Neural cell (in vitro differentiated cells): Measurements from ENCODE around the gene ACCSL. TPM values are rescaled to one million over a fixed set of nuclear protein-coding genes. Genes with fewer than 3 reads are reported as not detected.

Source experiments
- H2AFZ ChIP-seq: fragments of 200-600, 300-800 bp; sonication (generic), shearing (Covaris generic); 2 replicates; pipeline ENCODE4 v1.6.0; 2014; ENCODE audit warnings: low read depth, mild to moderate bottlenecking, antibody characterized with exemption, low read length, moderate library complexity
- H3F3A ChIP-seq: fragments of 200-600 bp; shearing (Covaris generic); 2 replicates; pipeline ENCODE4 v1.6.1; 2016; ENCODE audit warnings: mild to moderate bottlenecking, moderate library complexity, mixed read lengths, antibody characterized with exemption, low read length; ENCODE audit not compliant: insufficient read depth, poor library complexity, severe bottlenecking
- H3K27ac ChIP-seq: fragments of 200-600, 300-800 bp; sonication (generic), shearing (Covaris generic); 2 replicates; pipeline ENCODE4 v1.5.1; 2014; ENCODE audit warnings: mild to moderate bottlenecking, low read length, moderate library complexity
- H3K27me3 ChIP-seq: fragments of 300-800, 200-600 bp; sonication (generic), shearing (Covaris generic); 2 replicates; pipeline ENCODE4 v1.6.0; 2014; ENCODE audit warnings: mild to moderate bottlenecking, low read depth, low read length, moderate library complexity; ENCODE audit not compliant: insufficient read depth
- H3K36me3 ChIP-seq: fragments of 300-800, 200-600 bp; sonication (generic), shearing (Covaris generic); 2 replicates; pipeline ENCODE4 v1.5.1; 2014; ENCODE audit warnings: mild to moderate bottlenecking, antibody characterized with exemption, low read length, moderate library complexity; ENCODE audit not compliant: insufficient read depth
- H3K4me2 ChIP-seq: fragments of 300-800, 200-600 bp; sonication (generic), shearing (Covaris generic); 2 replicates; pipeline ENCODE4 v1.6.0; 2014; ENCODE audit warnings: mild to moderate bottlenecking, low read length
- H3K4me3 ChIP-seq: fragments of 300-800, 200-600 bp; sonication (generic), shearing (Covaris generic); 2 replicates; pipeline ENCODE4 v1.5.1; 2014; ENCODE audit warnings: mild to moderate bottlenecking, low read length, moderate library complexity
- H3K79me2 ChIP-seq: fragments of 200-600 bp; shearing (Covaris generic); replicated peaks from 2 replicates; pipeline ENCODE4 v1.6.0; 2014; ENCODE audit warnings: mild to moderate bottlenecking, low read length, moderate library complexity; ENCODE audit not compliant: insufficient read depth
- H3K9ac ChIP-seq: fragments of 300-800, 200-600 bp; sonication (generic), shearing (Covaris generic); 2 replicates; pipeline ENCODE4 v1.6.1; 2016; ENCODE audit warnings: mild to moderate bottlenecking, low read length, mixed read lengths
- H3K9me2 ChIP-seq: fragments of 200-600 bp; shearing (Covaris generic); 2 replicates; pipeline ENCODE4 v1.6.1; 2016; ENCODE audit warnings: mild to moderate bottlenecking, low read length, mixed read lengths; ENCODE audit not compliant: insufficient read depth
- H3K9me3 ChIP-seq: fragments of 200-600, 300-800 bp; sonication (generic), shearing (Covaris generic); 2 replicates; pipeline ENCODE4 v1.6.1; 2016; ENCODE audit warnings: mild to moderate bottlenecking, mixed run types, low read length, moderate library complexity, mixed read lengths
- H4K20me1 ChIP-seq: fragments of 200-600 bp; shearing (Covaris generic); 2 replicates; pipeline ENCODE4 v1.6.1; 2016; ENCODE audit warnings: mild to moderate bottlenecking, mixed run types; ENCODE audit not compliant: insufficient read depth
- CTCF ChIP-seq: fragments of 450-650 bp; IDR thresholded peaks from 2 replicates; pipeline ENCODE4 v1.5.1; 2014; ENCODE audit warnings: antibody characterized with exemption, mild to moderate bottlenecking, moderate library complexity; ENCODE audit not compliant: poor library complexity, severe bottlenecking
- EP300 ChIP-seq: fragments of 450-650 bp; conservative IDR thresholded peaks from 2 replicates; pipeline ENCODE4 v1.6.1; 2014; ENCODE audit warnings: antibody characterized with exemption, mild to moderate bottlenecking, moderate library complexity; ENCODE audit not compliant: poor library complexity, severe bottlenecking
- EZH2 ChIP-seq: fragments of 200-600, 300-800 bp; shearing (Covaris generic), sonication (generic); IDR thresholded peaks from 2 replicates; pipeline ENCODE4 v1.6.1; 2014; ENCODE audit warnings: antibody characterized with exemption, low read length, borderline replicate concordance, mild to moderate bottlenecking; ENCODE audit not compliant: insufficient read depth, poor library complexity, severe bottlenecking
- MXI1 ChIP-seq: fragments of 450-650 bp; conservative IDR thresholded peaks from 2 replicates; pipeline ENCODE4 v1.6.1; 2014; ENCODE audit warnings: antibody characterized with exemption, mild to moderate bottlenecking; ENCODE audit not compliant: poor library complexity, severe bottlenecking
- POLR2AphosphoS5 ChIP-seq: IDR thresholded peaks from 2 replicates; pipeline ENCODE4 v1.6.1; 2012
- RAD21 ChIP-seq: fragments of 450-650 bp; conservative IDR thresholded peaks from 2 replicates; pipeline ENCODE4 v1.6.1; 2014; ENCODE audit warnings: antibody characterized with exemption, mild to moderate bottlenecking, moderate library complexity
- REST ChIP-seq: IDR thresholded peaks from 2 replicates; pipeline ENCODE4 v1.6.1; 2012; ENCODE audit warnings: borderline replicate concordance
- SMC3 ChIP-seq: fragments of 450-650 bp; conservative IDR thresholded peaks from 2 replicates; pipeline ENCODE4 v1.6.1; 2014; ENCODE audit warnings: antibody characterized with exemption, mild to moderate bottlenecking, moderate library complexity; ENCODE audit not compliant: poor library complexity
- TAF1 ChIP-seq: IDR thresholded peaks from 2 replicates; pipeline ENCODE4 v1.6.1; 2012; ENCODE audit warnings: low read depth
- polyA plus RNA-seq: library from polyadenylated mRNA; depleted of rRNA; stranded (reverse); fragments of >200 nt; gene quantifications from 2 replicates; pipeline ENCODE4 v1.2.3, GENCODE V29; 2014

ACCSL gene
- polyA plus RNA-seq, 1 donor from 2014 or later = not detected

- H3K36me3 ChIP-seq = no peaks in the 10 kb centered on the region
- no peak for TF ChIP-seq POLR2AphosphoS5
- TF ChIP-seq MXI1 = no peak
- no peak for TF ChIP-seq EZH2
- TF ChIP-seq SMC3 = no peak
- TF ChIP-seq REST = no peak
- TF ChIP-seq TAF1 = no peak
- TF ChIP-seq RAD21 = no peak
- TF ChIP-seq EP300 = no peak
- no peak for TF ChIP-seq CTCF
- no peaks in the 10 kb centered on the region for H3F3A ChIP-seq
- H3K4me2 ChIP-seq = no peak overlapping the region
- no peaks in the 10 kb centered on the region for H3K9me3 ChIP-seq
- H3K27me3 ChIP-seq = no peaks in the 10 kb centered on the region
- H4K20me1 ChIP-seq = no peaks in the 10 kb centered on the region
- H3K9ac ChIP-seq = no peak overlapping the region
- H3K9me2 ChIP-seq = no peaks in the 10 kb centered on the region
- H3K79me2 ChIP-seq = no peaks in the 10 kb centered on the region
- no peak overlapping the region for H3K4me3 ChIP-seq
- peak overlapping the region; percentile 59 for H3K27ac ChIP-seq
- H2AFZ ChIP-seq = no peak overlapping the region
Measured at GRCh38 chr11:44030996-44031395, 16.8 kb upstream of the ACCSL start.

- Histone ChIP-seq H2AFZ (no peak overlapping the region), H3K9ac (no peak overlapping the region), H3K4me3 (no peak overlapping the region), H3K27me3 (no peaks in the 10 kb centered on the region), H3F3A (no peaks in the 10 kb centered on the region), H3K9me3 (no peaks in the 10 kb centered on the region), H3K79me2 (no peaks in the 10 kb centered on the region), H3K36me3 (no peaks in the 10 kb centered on the region), H3K27ac (no peak overlapping the region), H3K4me2 (no peak overlapping the region), H4K20me1 (no peaks in the 10 kb centered on the region), H3K9me2 (no peaks in the 10 kb centered on the region)
- no peak for TF ChIP-seq TAF1
- no peak for TF ChIP-seq EZH2
- TF ChIP-seq EP300 = no peak
- TF ChIP-seq REST = no peak
- no peak for TF ChIP-seq RAD21
- TF ChIP-seq MXI1 = no peak
- no peak for TF ChIP-seq POLR2AphosphoS5
- no peak for TF ChIP-seq SMC3
- no peak for TF ChIP-seq CTCF
Measured at GRCh38 chr11:44031549-44031948, 16.2 kb upstream of the ACCSL start.
